ENCODE data around the gene SLC6A4. TPM values are rescaled to one million over a fixed set of nuclear protein-coding genes. Genes with fewer than 3 reads are reported as not detected.
"Not testable (repeated sequence)": the region's sequence is repeated elsewhere in the genome, so short reads cannot be mapped to it uniquely, and the experiment has no call there.

SLC6A4 gene
- total and polyA plus RNA-seq, 2 donors (not counting 3 experiments of a cell fraction or from before 2014, with no cell fraction given), result 0.25 TPM; not detected in 1

DNA sequence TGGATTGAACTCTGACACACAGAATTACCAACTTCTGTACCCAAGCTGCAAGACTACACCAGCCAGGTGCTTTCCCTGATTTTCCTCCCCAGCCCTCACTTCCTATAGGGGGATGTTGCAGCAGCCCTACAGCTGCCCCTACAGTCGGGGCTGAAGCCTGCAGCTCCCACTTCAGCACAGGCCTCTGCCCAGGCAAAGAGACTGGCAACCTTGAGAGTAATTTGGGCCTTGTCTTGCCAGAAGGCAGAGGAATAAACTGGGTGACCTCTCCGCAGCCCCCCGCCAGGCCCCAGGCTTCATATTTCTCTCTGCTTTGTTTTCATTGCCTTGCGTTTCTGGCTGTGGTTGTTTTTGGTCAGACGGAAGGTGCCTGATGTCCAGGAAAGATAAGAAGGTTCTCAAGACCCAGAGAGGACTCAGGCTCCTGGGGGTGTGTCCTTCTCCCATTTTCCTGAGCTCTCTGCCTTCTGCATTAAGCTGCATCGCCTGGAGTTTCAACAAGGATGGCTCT is 32.0 kb downstream of the SLC6A4 start:
- H3K27ac ChIP-seq (ENCODE audit: insufficient read depth, low read depth, low read length), result no peak overlapping the region
- no peaks in the 10 kb centered on the region for H3K36me3 ChIP-seq (ENCODE audit: control insufficient read depth in 2 of 2, extremely low read depth in 1 of 2, insufficient read depth in 2 of 2, low read length in 2 of 2)
- H3K27me3 ChIP-seq (ENCODE audit: control insufficient read depth in 2 of 2, insufficient read depth in 2 of 2, low read length in 2 of 2), result no peaks in the 10 kb centered on the region
- no peak overlapping the region for H2AFZ ChIP-seq (ENCODE audit: low read depth, low read length)
- no peaks in the 10 kb centered on the region for H3K9me1 ChIP-seq (replicated peaks; ENCODE audit: control insufficient read depth, extremely low read depth, insufficient read depth, low read length)
- H3K79me2 ChIP-seq (ENCODE audit: control insufficient read depth, insufficient read depth, low read length), result no peaks in the 10 kb centered on the region
- DNase-seq (ENCODE audit: low read depth, low spot score) (peak; percentile 25), FAIRE-seq (peak; percentile 38)
- no peak overlapping the region for H3K9ac ChIP-seq (replicated peaks; ENCODE audit: extremely low read depth, insufficient read depth, low read length)
- no TSS peak for BruUV-seq (replicated peaks)
- H3K9me3 ChIP-seq (replicated peaks; ENCODE audit: control insufficient read depth, insufficient read depth, low read length), result no peaks in the 10 kb centered on the region
- dilution Hi-C loops (cut with MboI; ENCODE audit: extremely low pct_ligation_motif_present, low sequenced_read_pairs), result no loop called here
- H3K4me2 ChIP-seq (ENCODE audit: insufficient read depth, low read length), result no peak overlapping the region
- TF ChIP-seq GATA2 (IDR thresholded peaks at IDR 0.05; ENCODE audit: insufficient read depth, insufficient read length, low read depth, low read length) (peak; percentile 17), MYC (IDR thresholded peaks at IDR 0.05; ENCODE audit: low read depth, low read length) (no peak), POLR2A (IDR thresholded peaks at IDR 0.05; ENCODE audit: low read depth, low read length) (no peak)
- TF ChIP-seq, protein P1, sequence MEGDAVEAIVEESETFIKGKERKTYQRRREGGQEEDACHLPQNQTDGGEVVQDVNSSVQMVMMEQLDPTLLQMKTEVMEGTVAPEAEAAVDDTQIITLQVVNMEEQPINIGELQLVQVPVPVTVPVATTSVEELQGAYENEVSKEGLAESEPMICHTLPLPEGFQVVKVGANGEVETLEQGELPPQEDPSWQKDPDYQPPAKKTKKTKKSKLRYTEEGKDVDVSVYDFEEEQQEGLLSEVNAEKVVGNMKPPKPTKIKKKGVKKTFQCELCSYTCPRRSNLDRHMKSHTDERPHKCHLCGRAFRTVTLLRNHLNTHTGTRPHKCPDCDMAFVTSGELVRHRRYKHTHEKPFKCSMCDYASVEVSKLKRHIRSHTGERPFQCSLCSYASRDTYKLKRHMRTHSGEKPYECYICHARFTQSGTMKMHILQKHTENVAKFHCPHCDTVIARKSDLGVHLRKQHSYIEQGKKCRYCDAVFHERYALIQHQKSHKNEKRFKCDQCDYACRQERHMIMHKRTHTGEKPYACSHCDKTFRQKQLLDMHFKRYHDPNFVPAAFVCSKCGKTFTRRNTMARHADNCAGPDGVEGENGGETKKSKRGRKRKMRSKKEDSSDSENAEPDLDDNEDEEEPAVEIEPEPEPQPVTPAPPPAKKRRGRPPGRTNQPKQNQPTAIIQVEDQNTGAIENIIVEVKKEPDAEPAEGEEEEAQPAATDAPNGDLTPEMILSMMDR (IDR thresholded peaks at IDR 0.05; ENCODE audit: extremely low read depth in 1 of 2, insufficient read depth in 1 of 2, low read depth in 1 of 2, low read length in 2 of 2), result peak in 1 of 2 donors; percentile 13
- intact Hi-C loops (cut with micrococcal nuclease), result no loop called here
- ChIA-PET POLR2A (no interaction called here), CTCF (interaction anchor here (0.9 to 2.5 kb wide), 7 partner anchors 9 to 110 kb away, joined by 3 to 8 read pairs (median 4); no protein-coding TSS in a partner anchor)
- peaks cover 7% of the 10 kb centered on the region for H3K4me1 ChIP-seq (ENCODE audit: control insufficient read depth, extremely low read depth, insufficient read depth, low read length)
- no peak overlapping the region for H3K4me3 ChIP-seq (replicated peaks in 1 of 3; ENCODE audit: insufficient read depth in 1 of 3, low read depth in 1 of 3, low read length in 3 of 3)
- no peaks in the 10 kb centered on the region for H4K20me1 ChIP-seq (replicated peaks; ENCODE audit: control insufficient read depth, extremely low read depth, insufficient read depth, low read length)

DNA sequence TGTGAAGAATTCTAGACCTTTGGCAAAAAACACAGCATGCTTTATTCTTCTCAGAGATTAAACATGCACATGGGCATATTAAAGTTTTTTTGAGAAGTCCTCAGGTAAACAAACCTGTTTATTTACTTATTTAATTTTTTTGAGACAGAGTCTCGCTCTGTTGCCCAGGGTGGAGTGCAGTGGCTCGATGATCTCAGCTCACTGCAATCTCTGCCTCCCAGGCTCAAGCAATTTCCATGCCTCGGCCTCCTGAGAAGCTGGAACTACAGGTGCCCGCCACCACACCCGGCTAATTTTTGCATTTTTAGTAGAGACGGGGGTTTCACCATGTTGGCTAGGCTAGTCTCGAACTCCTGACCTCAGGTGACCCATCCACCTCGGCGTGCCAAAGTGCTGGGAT is 34.8 kb downstream of the SLC6A4 start:
- dilution Hi-C loops (cut with MboI; ENCODE audit: extremely low pct_ligation_motif_present, low sequenced_read_pairs); H3K36me3 ChIP-seq (ENCODE audit: control insufficient read depth in 2 of 2, extremely low read depth in 1 of 2, insufficient read depth in 2 of 2, low read length in 2 of 2); H3K79me2 ChIP-seq (ENCODE audit: control insufficient read depth, insufficient read depth, low read length); H3K9me3 ChIP-seq (replicated peaks; ENCODE audit: control insufficient read depth, insufficient read depth, low read length); H3K27me3 ChIP-seq (ENCODE audit: control insufficient read depth in 2 of 2, insufficient read depth in 2 of 2, low read length in 2 of 2); H3K27ac ChIP-seq (ENCODE audit: insufficient read depth, low read depth, low read length); H3K9ac ChIP-seq (replicated peaks; ENCODE audit: extremely low read depth, insufficient read depth, low read length); H3K4me3 ChIP-seq (replicated peaks in 1 of 3; ENCODE audit: insufficient read depth in 1 of 3, low read depth in 1 of 3, low read length in 3 of 3); POLR2A ChIA-PET; intact Hi-C loops (cut with micrococcal nuclease); H3K9me1 ChIP-seq (replicated peaks; ENCODE audit: control insufficient read depth, extremely low read depth, insufficient read depth, low read length); H4K20me1 ChIP-seq (replicated peaks; ENCODE audit: control insufficient read depth, extremely low read depth, insufficient read depth, low read length); H3K4me2 ChIP-seq (ENCODE audit: insufficient read depth, low read length); FAIRE-seq; DNase-seq (ENCODE audit: low read depth, low spot score); BruUV-seq (replicated peaks); H2AFZ ChIP-seq (ENCODE audit: low read depth, low read length): not testable (repeated sequence)
- CTCF ChIA-PET, result interaction anchor here (2.3 kb wide), 1 partner anchor 75 kb away, joined by 8 read pairs; no protein-coding TSS in a partner anchor
- peaks cover 18% of the 10 kb centered on the region for H3K4me1 ChIP-seq (ENCODE audit: control insufficient read depth, extremely low read depth, insufficient read depth, low read length)
